Esophagus muscularis mucosa (tissue), 3 donors: ENCODE measurements around the gene PSMB7.

ENCODE experiments used
- CTCF ChIP-seq, 3 experiments: fragments of 200-600 bp in 2 of 3; fragments of 450-650 bp in 1 of 3; sonication (generic) in 2 of 3; IDR thresholded peaks; one replicate each; pipeline ENCODE4 v1.5.1; 2017 to 2019; ENCODE audit warnings: antibody characterized with exemption in 3 of 3, mild to moderate bottlenecking in 2 of 3, moderate library complexity in 1 of 3
- POLR2A ChIP-seq: fragments of 450-650 bp; IDR thresholded peaks from one replicate; pipeline ENCODE4 v1.6.1; 2017; ENCODE audit warnings: antibody characterized with exemption, moderate library complexity, mild to moderate bottlenecking, low read depth
- POLR2AphosphoS5 ChIP-seq, 2 donors: sonication (generic); formaldehyde crosslinking; IDR thresholded peaks; one replicate each; pipeline ENCODE4 v1.6.1; 2017; ENCODE audit warnings: antibody characterized with exemption in 2 of 2

- TF ChIP-seq POLR2A (no peak), CTCF (IDR thresholded peaks at IDR 0.05) (no peak), POLR2AphosphoS5 (IDR thresholded peaks at IDR 0.05) (no peak)
Measured at GRCh38 chr9:124386201-124386600, 29.0 kb downstream of the PSMB7 start.
